WERI-Rb-1 (cell line): ENCODE results near the gene RSRC1.

Experiments
- DNase-seq: peaks from one replicate; pipeline ENCODE4 v3.0.0-alpha.2; 2020
- H3K27ac ChIP-seq: fragments of 250-450 bp; sonication (Bioruptor Pico); 2 replicates; pipeline ENCODE4 v1.5.1; 2020; ENCODE audit warnings: mild to moderate bottlenecking, moderate library complexity
- H3K27me3 ChIP-seq: fragments of 250-450 bp; sonication (Bioruptor Pico); 2 replicates; pipeline ENCODE4 v1.5.1; 2021; ENCODE audit warnings: mild to moderate bottlenecking, low read depth, moderate library complexity; ENCODE audit not compliant: insufficient read depth, severe bottlenecking
- H3K36me3 ChIP-seq: fragments of 250-450 bp; sonication (Bioruptor Pico); 2 replicates; pipeline ENCODE4 v1.5.1; 2020; ENCODE audit warnings: mild to moderate bottlenecking, moderate library complexity
- H3K4me3 ChIP-seq: 2 replicates; pipeline ENCODE4 v1.5.1; 2011; ENCODE audit warnings: low read depth, mild to moderate bottlenecking, control low read depth, low read length
- H3K9me3 ChIP-seq: fragments of 250-450 bp; sonication (Bioruptor Pico); 2 replicates; pipeline ENCODE4 v1.5.1; 2021; ENCODE audit warnings: mild to moderate bottlenecking, moderate library complexity; ENCODE audit not compliant: severe bottlenecking
- CTCF ChIP-seq: IDR thresholded peaks from 2 replicates; pipeline ENCODE4 v1.5.1; 2011; ENCODE audit warnings: low read depth, mild to moderate bottlenecking, control low read depth, inconsistent platforms, low read length

Gene RSRC1

GRCh38 chr3:158167737-158168557 is 58.1 kb downstream of the RSRC1 start:
- DNase-seq: no peak
- Histone ChIP-seq H3K9me3 (no peaks in the 10 kb centered on the region), H3K27me3 (no peaks in the 10 kb centered on the region), H3K36me3 (no peaks in the 10 kb centered on the region), H3K27ac (no peak overlapping the region), H3K4me3 (no peak overlapping the region)
- TF ChIP-seq CTCF: no peak

- DNase-seq: no peak
- no peak for TF ChIP-seq CTCF
- no peaks in the 10 kb centered on the region for H3K9me3 ChIP-seq
- H3K27me3 ChIP-seq: no peaks in the 10 kb centered on the region
- H3K27ac ChIP-seq: no peak overlapping the region
- H3K36me3 ChIP-seq: no peaks in the 10 kb centered on the region
- no peak overlapping the region for H3K4me3 ChIP-seq
These were observed 59.2 kb downstream of the RSRC1 start for GRCh38 chr3:158169091-158169491.

GRCh38 chr3:158181096-158181495 is 71.2 kb downstream of the RSRC1 start:
- Histone ChIP-seq H3K27ac (no peak overlapping the region), H3K36me3 (no peaks in the 10 kb centered on the region), H3K4me3 (no peak overlapping the region), H3K27me3 (no peaks in the 10 kb centered on the region), H3K9me3 (no peaks in the 10 kb centered on the region)
- no peak for TF ChIP-seq CTCF
- DNase-seq: no peak

GRCh38 chr3:158185711-158186110 is 75.8 kb downstream of the RSRC1 start:
- Histone ChIP-seq H3K9me3 (no peaks in the 10 kb centered on the region), H3K36me3 (no peaks in the 10 kb centered on the region), H3K27ac (no peak overlapping the region), H3K27me3 (no peaks in the 10 kb centered on the region), H3K4me3 (no peak overlapping the region)
- DNase-seq: no peak
- no peak for TF ChIP-seq CTCF

- no peak for DNase-seq
- TF ChIP-seq CTCF: no peak
- Histone ChIP-seq H3K9me3 (no peaks in the 10 kb centered on the region), H3K27me3 (no peaks in the 10 kb centered on the region), H3K36me3 (no peaks in the 10 kb centered on the region), H3K27ac (no peak overlapping the region), H3K4me3 (no peak overlapping the region)
These were observed 91.1 kb downstream of the RSRC1 start for GRCh38 chr3:158200955-158201354.

- H3K9me3 ChIP-seq: no peaks in the 10 kb centered on the region
- H3K36me3 ChIP-seq: no peaks in the 10 kb centered on the region
- H3K4me3 ChIP-seq: no peak overlapping the region
- H3K27me3 ChIP-seq: no peaks in the 10 kb centered on the region
- DNase-seq: no peak
- TF ChIP-seq CTCF: no peak
- no peak overlapping the region for H3K27ac ChIP-seq
These were observed 95.4 kb downstream of the RSRC1 start for GRCh38 chr3:158205324-158205723.
